Ureter (tissue), 1 donor: Measurements from ENCODE around the gene DEXI. TPM values are rescaled to one million over a fixed set of nuclear protein-coding genes. Genes with fewer than 3 reads are reported as not detected.
"Not testable (repeated sequence)": the region's sequence is repeated elsewhere in the genome, so short reads cannot be mapped to it uniquely, and the experiment has no call there.

ENCODE experiments used
- DNase-seq: peaks from one replicate; pipeline ENCODE4 v3.0.0-alpha.2; 2020; ENCODE audit warnings: low spot score
- total RNA-seq: library from RNA; stranded (reverse); gene quantifications from one replicate; pipeline ENCODE4 v1.2.4, GENCODE V29; 2023
- donor health status: DM: yes; HTN: yes; CAD: no.

The DEXI gene
- total RNA-seq, 1 donor from 2014 or later = 33.9 TPM

- no peak for DNase-seq
Observed at GRCh38 chr16:10968498-10968897, 26.2 kb upstream of the DEXI start.

DNA sequence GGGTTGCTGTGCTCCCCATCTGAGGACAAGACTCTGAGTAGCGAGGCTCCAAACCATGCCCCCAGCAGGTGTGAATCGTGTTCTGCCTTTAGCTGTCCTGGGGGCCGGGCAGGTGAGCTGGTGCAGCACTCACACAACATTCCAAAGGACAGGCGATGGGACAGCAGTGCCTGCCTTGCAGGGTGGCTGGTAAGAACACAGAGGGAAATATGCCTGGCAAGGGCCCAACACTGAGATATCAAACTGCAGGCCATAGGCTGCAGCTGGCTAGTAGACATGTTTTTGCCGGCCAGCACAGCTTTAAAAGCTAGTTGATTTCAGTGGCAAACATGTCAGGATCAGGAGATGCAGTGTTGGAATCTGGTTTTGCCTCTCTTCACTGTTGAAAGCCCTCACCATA, 25.7 kb upstream of the DEXI start:
- DNase-seq = no peak

GRCh38 chr16:10966559-10966958, 24.3 kb upstream of the DEXI start:
- not testable (repeated sequence) for DNase-seq

DNA sequence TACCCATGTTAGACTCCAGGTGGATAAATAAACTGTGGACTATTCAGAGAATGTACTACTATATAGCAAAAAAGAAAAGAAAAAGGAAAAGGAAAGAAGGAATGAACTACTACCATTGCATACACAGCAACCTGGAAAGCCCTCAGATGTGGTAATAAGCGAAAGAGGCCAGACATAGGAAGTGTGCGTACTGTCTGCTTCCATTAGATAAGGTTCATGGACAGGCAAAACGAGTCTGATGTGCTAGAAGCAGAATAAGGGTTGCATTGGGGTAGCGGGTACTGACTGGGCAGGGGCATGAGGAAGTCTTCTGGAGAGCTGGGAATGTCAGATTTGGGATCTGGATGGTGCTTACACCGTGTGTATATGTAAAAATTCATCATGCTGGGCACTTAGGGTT, 23.9 kb upstream of the DEXI start:
- DNase-seq = no peak

- no peak for DNase-seq
Observed at GRCh38 chr16:10965440-10966061, 23.3 kb upstream of the DEXI start.

- no peak for DNase-seq
Observed at GRCh38 chr16:10964891-10965326, 22.6 kb upstream of the DEXI start.

DNA sequence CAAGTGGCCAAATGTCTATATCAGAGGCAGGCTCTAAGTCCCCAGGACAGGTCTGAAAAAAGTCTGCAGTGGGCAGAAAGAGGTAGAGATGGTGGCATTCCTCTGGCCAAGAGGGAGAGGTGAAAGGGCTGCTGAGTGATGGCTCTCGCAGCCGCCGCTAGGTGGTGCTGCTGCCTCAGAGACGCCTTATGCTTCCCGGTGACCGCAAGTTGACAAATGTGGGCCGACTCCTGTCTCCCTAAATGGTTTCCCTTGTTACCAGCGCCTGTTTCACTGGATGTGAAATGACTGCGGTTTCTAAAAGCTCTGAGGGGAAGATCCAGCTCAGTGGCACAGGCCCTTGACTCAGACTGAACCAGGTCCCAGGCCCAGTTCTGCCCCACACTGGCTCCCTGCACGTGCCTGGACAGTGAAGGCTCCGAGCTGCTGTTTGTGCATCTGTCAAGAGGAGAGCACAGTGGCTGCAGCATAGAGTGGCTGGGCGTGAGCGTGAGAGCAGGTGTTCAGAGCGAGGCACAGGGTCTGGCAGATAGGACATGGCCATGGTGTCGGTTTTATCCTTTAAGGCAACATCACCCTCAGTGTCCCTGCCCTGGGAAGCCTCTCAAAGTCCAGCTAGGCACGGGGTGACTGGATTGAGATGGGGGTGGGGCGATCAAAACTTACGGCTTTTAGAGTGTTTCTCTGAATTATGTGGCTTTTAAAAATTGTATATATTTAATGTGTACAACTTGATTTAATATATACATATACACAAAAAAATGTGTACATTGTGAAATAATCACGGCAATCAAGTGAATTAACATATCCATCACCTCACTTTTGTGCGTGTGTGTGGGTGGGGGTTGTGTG, 22.0 kb upstream of the DEXI start:
- DNase-seq = peak; percentile 89

DNA sequence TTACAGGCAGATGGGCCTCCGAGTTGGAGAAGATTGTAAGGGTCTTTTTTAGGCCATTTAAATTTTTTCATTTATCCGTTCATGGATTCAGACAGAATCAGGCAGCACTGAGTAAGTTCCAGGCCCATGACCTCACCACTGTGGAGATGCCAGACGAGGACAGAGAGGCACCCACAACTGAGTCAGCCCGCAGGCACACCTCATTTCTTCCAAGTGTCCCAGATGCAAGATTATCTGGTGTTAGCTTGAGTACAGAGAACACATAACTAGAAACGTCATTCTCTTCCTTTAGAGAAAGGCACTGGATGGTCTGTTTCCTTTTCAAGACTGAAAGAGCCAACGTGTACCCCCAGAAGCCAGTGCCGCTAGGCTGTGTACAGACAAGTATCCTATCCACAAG, 19.0 kb upstream of the DEXI start:
- DNase-seq = no peak

GRCh38 chr16:10959161-10959560, 16.9 kb upstream of the DEXI start:
- no peak for DNase-seq

DNA sequence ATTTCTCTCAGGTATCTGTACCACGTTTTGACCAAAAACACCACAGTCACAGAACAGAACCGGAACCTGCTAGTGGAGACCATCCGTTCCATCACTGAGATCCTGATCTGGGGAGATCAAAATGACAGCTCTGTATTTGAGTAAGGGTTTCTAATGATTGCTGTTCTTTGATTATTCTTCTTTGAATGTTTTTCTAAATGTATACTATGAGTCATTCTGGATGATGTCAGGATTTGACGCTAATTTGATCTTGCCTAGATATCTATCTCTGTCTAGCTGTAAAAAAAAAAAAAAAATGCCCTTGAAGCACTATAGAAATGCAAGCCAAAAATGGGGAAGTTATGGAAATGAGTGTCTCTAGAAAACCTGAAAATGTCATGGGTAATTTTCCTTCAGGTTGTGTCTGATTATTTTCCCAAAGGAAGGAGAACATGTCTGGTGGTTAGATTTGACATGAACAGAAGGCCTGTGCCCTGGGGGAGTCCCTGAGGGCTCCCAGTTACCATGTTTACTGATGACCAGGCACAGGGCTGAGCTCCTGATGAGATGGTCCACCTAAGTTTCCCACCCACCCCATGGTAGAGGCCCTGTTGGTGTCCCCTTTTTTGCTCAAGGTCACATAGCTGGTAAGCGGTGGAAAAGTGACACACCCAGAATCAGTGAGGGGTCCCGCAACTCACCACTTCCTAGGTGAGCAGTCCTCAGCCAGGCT, 15.7 kb upstream of the DEXI start:
- DNase-seq = no peak

GRCh38 chr16:10954903-10955302, 12.6 kb upstream of the DEXI start:
- no peak for DNase-seq

- no peak for DNase-seq
Observed at GRCh38 chr16:10951026-10951425, 8.8 kb upstream of the DEXI start.

- DNase-seq = no peak
Observed at GRCh38 chr16:10950393-10950792, 8.1 kb upstream of the DEXI start.

GRCh38 chr16:10949424-10949970, 7.2 kb upstream of the DEXI start:
- DNase-seq = no peak

- no peak for DNase-seq
Observed at GRCh38 chr16:10947211-10947787, 5.0 kb upstream of the DEXI start.

GRCh38 chr16:10946308-10946707, 4.0 kb upstream of the DEXI start:
- DNase-seq = no peak

GRCh38 chr16:10945065-10945787, 3.0 kb upstream of the DEXI start:
- no peak for DNase-seq

- peak; percentile 97 for DNase-seq
Observed at GRCh38 chr16:10944249-10945064, 2.2 kb upstream of the DEXI start, which contains the start of gene CLEC16A. CLEC16A (plus strand) TSS chr16:10944564; CDS start chr16:10944718, 154 bp downstream.

DNA sequence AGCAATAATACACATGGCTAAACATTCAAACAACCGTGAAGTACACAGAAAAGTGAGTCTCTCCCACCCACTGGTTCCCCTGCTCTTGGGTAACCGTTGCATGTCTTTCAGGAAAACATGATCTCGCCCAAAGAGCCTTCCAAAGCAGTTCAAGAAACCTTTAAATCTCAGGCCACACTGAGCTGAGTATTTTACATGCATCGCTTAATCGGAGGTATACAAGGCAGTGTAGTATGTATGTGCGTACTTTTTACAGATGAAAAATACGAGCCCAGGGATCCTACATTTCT, 741 bp upstream of the DEXI start:
- DNase-seq = no peak

DNA sequence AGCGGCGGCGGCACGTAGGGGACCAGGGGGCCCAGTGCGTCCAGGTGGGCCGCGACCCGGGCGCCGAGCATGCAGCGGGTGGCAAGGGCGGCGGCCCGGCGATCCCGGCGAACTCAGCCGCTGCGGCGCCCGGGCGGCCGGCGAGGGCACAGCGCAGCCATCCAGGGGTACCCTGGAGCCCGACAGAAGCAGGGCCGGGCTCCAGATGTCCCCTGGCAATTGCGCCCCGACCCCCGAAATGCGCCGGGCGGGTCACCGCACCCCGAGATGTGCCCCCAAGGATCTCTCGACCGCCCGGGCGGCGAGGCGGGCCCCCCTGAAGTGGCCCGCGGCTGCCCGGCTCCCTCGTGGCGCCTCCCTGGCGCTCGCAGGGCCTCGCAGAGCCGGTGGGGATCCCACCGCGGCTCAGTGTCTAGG, 325 bp downstream of the DEXI start:
- not testable (repeated sequence) for DNase-seq
